Esophagus muscularis mucosa (tissue), 3 donors: ENCODE data around the gene DDX59.

ENCODE experiments used
- POLR2A ChIP-seq: fragments of 450-650 bp; IDR thresholded peaks from one replicate; pipeline ENCODE4 v1.6.1; 2017; ENCODE audit warnings: antibody characterized with exemption, moderate library complexity, mild to moderate bottlenecking, low read depth
- POLR2AphosphoS5 ChIP-seq, 2 donors: sonication (generic); formaldehyde crosslinking; IDR thresholded peaks; one replicate each; pipeline ENCODE4 v1.6.1; 2017; ENCODE audit warnings: antibody characterized with exemption in 2 of 2
- TF ChIP-seq, protein P1 (sequence below), 3 experiments: fragments of 200-600 bp in 2 of 3; fragments of 450-650 bp in 1 of 3; sonication (generic) in 2 of 3; IDR thresholded peaks; one replicate each; pipeline ENCODE4 v1.5.1; 2017 to 2019; ENCODE audit warnings: antibody characterized with exemption in 3 of 3, mild to moderate bottlenecking in 2 of 3, moderate library complexity in 1 of 3

- TF ChIP-seq, protein P1, sequence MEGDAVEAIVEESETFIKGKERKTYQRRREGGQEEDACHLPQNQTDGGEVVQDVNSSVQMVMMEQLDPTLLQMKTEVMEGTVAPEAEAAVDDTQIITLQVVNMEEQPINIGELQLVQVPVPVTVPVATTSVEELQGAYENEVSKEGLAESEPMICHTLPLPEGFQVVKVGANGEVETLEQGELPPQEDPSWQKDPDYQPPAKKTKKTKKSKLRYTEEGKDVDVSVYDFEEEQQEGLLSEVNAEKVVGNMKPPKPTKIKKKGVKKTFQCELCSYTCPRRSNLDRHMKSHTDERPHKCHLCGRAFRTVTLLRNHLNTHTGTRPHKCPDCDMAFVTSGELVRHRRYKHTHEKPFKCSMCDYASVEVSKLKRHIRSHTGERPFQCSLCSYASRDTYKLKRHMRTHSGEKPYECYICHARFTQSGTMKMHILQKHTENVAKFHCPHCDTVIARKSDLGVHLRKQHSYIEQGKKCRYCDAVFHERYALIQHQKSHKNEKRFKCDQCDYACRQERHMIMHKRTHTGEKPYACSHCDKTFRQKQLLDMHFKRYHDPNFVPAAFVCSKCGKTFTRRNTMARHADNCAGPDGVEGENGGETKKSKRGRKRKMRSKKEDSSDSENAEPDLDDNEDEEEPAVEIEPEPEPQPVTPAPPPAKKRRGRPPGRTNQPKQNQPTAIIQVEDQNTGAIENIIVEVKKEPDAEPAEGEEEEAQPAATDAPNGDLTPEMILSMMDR (IDR thresholded peaks at IDR 0.05) = no peak
- TF ChIP-seq POLR2A = no peak
- no peak for TF ChIP-seq POLR2AphosphoS5 (IDR thresholded peaks at IDR 0.05)
These were observed 4.5 kb upstream of the DDX59 start for GRCh38 chr1:200673952-200674823.
